K562 (cell line): ENCODE results near the gene CD68. TPM values are rescaled to one million over a fixed set of nuclear protein-coding genes. Genes with fewer than 3 reads are reported as not detected.
A peak's percentile ranks its signal among the peaks of the same experiment; 100 is the strongest.

Source experiments
- ATF2 ChIP-seq: sonication (generic); formaldehyde crosslinking; IDR thresholded peaks from 2 replicates; pipeline ENCODE4 v1.8.1; 2022; ENCODE audit warnings: missing genetic modification reagents
- ATF3 ChIP-seq, 2 experiments: fragments of 450-650 bp in 1 of 2; sonication (generic) in 1 of 2; formaldehyde crosslinking in 1 of 2; IDR thresholded peaks in 1 of 2; conservative IDR thresholded peaks in 1 of 2; 2 replicates each; pipeline versions ENCODE4 v1.6.1 to v1.8.1; 2016 to 2023; ENCODE audit warnings: mild to moderate bottlenecking in 2 of 2, moderate library complexity in 2 of 2, inconsistent platforms in 1 of 2, missing genetic modification reagents in 1 of 2
- CBX3 ChIP-seq, 2 experiments: IDR thresholded peaks; 1 replicate in 1 of 2; 2 replicates in 1 of 2; pipeline ENCODE4 v1.6.1; 2012; ENCODE audit warnings: inconsistent platforms in 2 of 2, low read length in 2 of 2, borderline replicate concordance in 1 of 2, control low read depth in 1 of 2
- CC2D1A ChIP-seq: fragments of 450-650 bp; IDR thresholded peaks from 2 replicates; pipeline ENCODE4 v1.6.1; 2017; ENCODE audit warnings: mild to moderate bottlenecking
- ETV6 ChIP-seq, 3 experiments: fragments of 150-350 bp in 1 of 3; sonication (generic) in 1 of 3; formaldehyde crosslinking in 1 of 3; IDR thresholded peaks; 2 replicates each; pipeline versions ENCODE4 v1.6.1 to v1.8.0; 2014 to 2022; ENCODE audit warnings: borderline replicate concordance in 2 of 3, low read depth in 2 of 3, antibody characterized with exemption in 1 of 3, low read length in 1 of 3, mild to moderate bottlenecking in 1 of 3, missing genetic modification reagents in 1 of 3
- GMEB1 ChIP-seq: fragments of 250-450 bp; sonication (Bioruptor Pico); IDR thresholded peaks from 2 replicates; pipeline ENCODE4 v1.4.0; 2020; ENCODE audit warnings: mild to moderate bottlenecking
- GTF2E2 ChIP-seq: fragments of 200-800 bp; sonication (Bioruptor generic); IDR thresholded peaks from 2 replicates; pipeline ENCODE4 v1.6.1; 2016; ENCODE audit warnings: missing genetic modification characterization, missing compliant biosample characterization
- NR1H2 ChIP-seq: sonication (generic); formaldehyde crosslinking; IDR thresholded peaks from 2 replicates; pipeline ENCODE4 v1.4.0; 2020; ENCODE audit warnings: mild to moderate bottlenecking, missing genetic modification reagents
- NUFIP1 ChIP-seq: fragments of 450-650 bp; IDR thresholded peaks from 2 replicates; pipeline ENCODE4 v1.6.1; 2018; ENCODE audit not compliant: partially characterized antibody
- POLR2G ChIP-seq: fragments of 200-400 bp; formaldehyde crosslinking; IDR thresholded peaks from 2 replicates; pipeline ENCODE4 v1.6.1; 2017; ENCODE audit warnings: low read depth, mild to moderate bottlenecking, antibody characterized with exemption, low read length, moderate library complexity
- PRMT5 ChIP-seq: sonication (generic); formaldehyde crosslinking; IDR thresholded peaks from 2 replicates; pipeline ENCODE4 v1.5.0; 2020; ENCODE audit warnings: missing genetic modification reagents
- RAD21 ChIP-seq, 2 experiments: fragments of 250-450 bp in 1 of 2; fragments of 450-650 bp in 1 of 2; sonication (Bioruptor Pico) in 1 of 2; formaldehyde crosslinking in 1 of 2; IDR thresholded peaks in 1 of 2; conservative IDR thresholded peaks in 1 of 2; 2 replicates each; pipeline versions ENCODE4 v1.4.0 to v1.8.0; 2020 to 2022; ENCODE audit warnings: mild to moderate bottlenecking in 2 of 2, moderate library complexity in 1 of 2
- RBFOX2 ChIP-seq: fragments of 200-400 bp; formaldehyde crosslinking; IDR thresholded peaks from 2 replicates; pipeline ENCODE4 v1.6.1; 2017; ENCODE audit warnings: low read depth, mild to moderate bottlenecking, low read length, moderate library complexity
- THAP7 ChIP-seq: fragments of 250-450 bp; sonication (Bioruptor Pico); IDR thresholded peaks from 2 replicates; pipeline ENCODE4 v1.5.0; 2021
- XRCC4 ChIP-seq: IDR thresholded peaks from one replicate; pipeline ENCODE4 v1.6.1; 2011; ENCODE audit not compliant: insufficient read depth, insufficient read length; ENCODE audit errors: extremely low read depth
- ZBTB5 ChIP-seq: fragments of 450-650 bp; IDR thresholded peaks from 2 replicates; pipeline ENCODE4 v1.6.1; 2017; ENCODE audit warnings: antibody characterized with exemption
- ZNF124 ChIP-seq: sonication (generic); formaldehyde crosslinking; IDR thresholded peaks from 2 replicates; pipeline ENCODE4 v1.8.1; 2022; ENCODE audit warnings: missing genetic modification reagents
- ZNF282 ChIP-seq: sonication (generic); formaldehyde crosslinking; IDR thresholded peaks from 2 replicates; pipeline ENCODE4 v1.8.1; 2023; ENCODE audit warnings: missing genetic modification reagents
- ZNF76 ChIP-seq: fragments of 250-450 bp; sonication (Bioruptor Pico); IDR thresholded peaks from 2 replicates; pipeline ENCODE4 v1.4.0; 2020; ENCODE audit warnings: mild to moderate bottlenecking, moderate library complexity, borderline replicate concordance
- polyA plus RNA-seq, 8 experiments: library from polyadenylated mRNA; depleted of rRNA in 4 of 8; stranded (reverse) in 5 of 8; unstranded in 3 of 8; fragments of >200 nt; fragmentation: Nextera tagmentation in 2 of 8; fragmentation: Illumina TruSeq in 1 of 8; extraction: Ambion mirVana in 2 of 8; extraction: Trizol in 1 of 8; gene quantifications; 2 replicates each; pipeline versions ENCODE4 v1.2.1 to v1.2.3, GENCODE V29; 2011 to 2014; ENCODE audit warnings: inconsistent platforms in 1 of 8, missing spikeins in 1 of 8
- total RNA-seq, 7 experiments: library from RNA; depleted of rRNA in 6 of 7; stranded (reverse); fragments of >200 nt in 6 of 7; fragmentation: Illumina TruSeq in 2 of 7; extraction: Trizol in 2 of 7; gene quantifications; 2 replicates each; pipeline versions ENCODE4 v1.2.1 to v1.2.3, GENCODE V29; 2011 to 2021; ENCODE audit warnings: low replicate concordance in 1 of 7

The CD68 gene
- total and polyA plus RNA-seq, 9 of the 15 experiments (the other 6 are each of a cell fraction or from before 2014, with no cell fraction given) = 28.2 to 89.8 (median 37.7) TPM

- TF ChIP-seq ZNF282 (no peak), ETV6 (IDR thresholded peaks at IDR 0.05; ENCODE audit: borderline replicate concordance in 1 of 2, low read depth in 2 of 2, low read length in 1 of 2) (no peak), ETV6 (CRISPR knock-in tag; IDR thresholded peaks at IDR 0.05; ENCODE audit: borderline replicate concordance) (no peak), CC2D1A (no peak), ZBTB5 (no peak), NUFIP1 (no peak), ATF3 (IDR thresholded peaks at IDR 0.05) (no peak), ATF3 (CRISPR knock-in tag; conservative IDR thresholded peaks at IDR 0.05) (no peak), RBFOX2 (peak; percentile 56), THAP7 (CRISPR knock-in tag) (no peak), ZNF76 (CRISPR knock-in tag) (no peak), NR1H2 (CRISPR knock-in tag) (no peak), RAD21 (CRISPR knock-in tag; conservative IDR thresholded peaks at IDR 0.05 in 1 of 2, IDR thresholded peaks at IDR 0.05 in 1 of 2) (peak; percentile 28 to 33; a peak in 3 of 4 replicates), GMEB1 (CRISPR knock-in tag) (no peak), GTF2E2 (tag) (no peak), PRMT5 (no peak), CBX3 (IDR thresholded peaks at IDR 0.05; ENCODE audit: borderline replicate concordance in 1 of 2, low read length in 2 of 2) (no peak), POLR2G (peak; percentile 76), ZNF124 (no peak), XRCC4 (no peak), ATF2 (CRISPR knock-in tag) (no peak)
These were observed 35.2 kb downstream of the CD68 start, which contains the start of gene FXR2 (continued) for GRCh38 chr17:7614425-7615264.
